K562 (cell line): ENCODE data around the gene PDE1A. TPM values are rescaled to one million over a fixed set of nuclear protein-coding genes. Genes with fewer than 3 reads are reported as not detected.

Experiments
- ATAC-seq: fragments of 200-7000 bp; cut with Tn5 transposase; 3 replicates; pipeline ENCODE4 v1.9.1; 2020; ENCODE audit warnings: moderate library complexity
- BruUV-seq: library from RNA; stranded (reverse); fragments of 400-500 nt; replicated peaks from 2 replicates; lab custom pipeline; 2021; lab: Mats Ljungman, UMichigan
- CTCF ChIA-PET: fragments of 300-600 bp; formaldehyde crosslinking; extraction: SDS; loops from one replicate; lab custom pipeline; 2021; ENCODE audit warnings: low intra/inter-chr PET ratio; lab: Yijun Ruan, JAX
- POLR2A ChIA-PET: fragments of 300-600, 350-650 bp; sonication (Branson Sonifier 250); formaldehyde crosslinking; extraction: SDS; loops from one replicate; lab custom pipeline; 2021; ENCODE audit warnings: antibody characterized with exemption, inconsistent platforms; lab: Yijun Ruan, JAX
- DNase-seq, 4 experiments: peaks; one replicate each; pipeline versions ENCODE4 v3.0.0 to v3.0.0-alpha.2; 2011 to 2018; ENCODE audit warnings: low spot score in 3 of 4, mixed read lengths in 3 of 4; ENCODE audit errors: extremely low read depth in 1 of 4
- FAIRE-seq: peaks from 2 replicates; lab custom pipeline; 2011; peaks lifted over from hg19 to GRCh38; lab: Jason Lieb, UNC
- H2AFZ ChIP-seq: 2 replicates; pipeline ENCODE4 v1.6.0; 2011; ENCODE audit warnings: low read depth, low read length, control low read depth, inconsistent platforms
- H3K27ac ChIP-seq: fragments of 200-600 bp; 3 replicates; pipeline ENCODE4 v1.8.0; 2011; ENCODE audit warnings: low read depth, mild to moderate bottlenecking, control low read depth, inconsistent platforms, low read length, moderate library complexity, mixed read lengths; ENCODE audit errors: extremely low read depth
- H3K27me3 ChIP-seq, 2 experiments: fragments of 300-600 bp in 1 of 2; 2 replicates in 1 of 2; 3 replicates in 1 of 2; pipeline versions ENCODE4 v1.6.0 to v1.8.0; 2011; ENCODE audit warnings: inconsistent platforms in 2 of 2, low read length in 2 of 2, mild to moderate bottlenecking in 1 of 2, mixed read lengths in 1 of 2, moderate library complexity in 1 of 2; ENCODE audit not compliant: control insufficient read depth in 2 of 2, insufficient read depth in 2 of 2
- H3K36me3 ChIP-seq: fragments of 300-600 bp; 3 replicates; pipeline ENCODE4 v1.8.0; 2011; ENCODE audit warnings: mild to moderate bottlenecking, low read length, inconsistent platforms; ENCODE audit not compliant: control insufficient read depth, insufficient read depth
- H3K4me1 ChIP-seq, 2 experiments: fragments of 200-600 bp in 1 of 2; replicated peaks in 1 of 2; 2 replicates in 1 of 2; 3 replicates in 1 of 2; pipeline versions ENCODE4 v1.5.1 to v1.8.0; 2011; ENCODE audit warnings: inconsistent platforms in 2 of 2, low read length in 2 of 2, mild to moderate bottlenecking in 1 of 2, mixed read lengths in 1 of 2, moderate library complexity in 1 of 2; ENCODE audit not compliant: control insufficient read depth in 2 of 2, insufficient read depth in 2 of 2
- H3K4me2 ChIP-seq: 2 replicates; pipeline ENCODE4 v1.6.1; 2011; ENCODE audit warnings: low read length, control low read depth, inconsistent platforms, mixed read lengths; ENCODE audit not compliant: insufficient read depth
- H3K4me3 ChIP-seq: fragments of 200-600 bp; sonication (generic), shearing (Covaris generic); 2 replicates; pipeline ENCODE4 v1.5.1; 2016; ENCODE audit warnings: control low read depth, inconsistent platforms
- H3K79me2 ChIP-seq: fragments of 200-600 bp; 3 replicates; pipeline ENCODE4 v1.8.0; 2011; ENCODE audit warnings: low read length, inconsistent platforms; ENCODE audit not compliant: control insufficient read depth, insufficient read depth
- H3K9ac ChIP-seq, 2 experiments: 2 replicates each; pipeline versions ENCODE4 v1.6.0 to v1.6.1; 2011; ENCODE audit warnings: low read depth in 2 of 2, low read length in 2 of 2, control low read depth in 1 of 2, inconsistent platforms in 1 of 2, mild to moderate bottlenecking in 1 of 2, mixed read lengths in 1 of 2; ENCODE audit not compliant: insufficient read depth in 1 of 2
- H3K9me1 ChIP-seq: one replicate; pipeline ENCODE4 v1.6.0; 2011; ENCODE audit warnings: inconsistent platforms, mild to moderate bottlenecking, low read length, moderate library complexity; ENCODE audit not compliant: control insufficient read depth, insufficient read depth
- H3K9me3 ChIP-seq: replicated peaks from 2 replicates; pipeline ENCODE4 v1.5.1; 2011; ENCODE audit warnings: low read depth, low read length, inconsistent platforms; ENCODE audit not compliant: control insufficient read depth, insufficient read depth
- H4K20me1 ChIP-seq: replicated peaks from 2 replicates; pipeline ENCODE4 v1.6.1; 2011; ENCODE audit warnings: low read length, inconsistent platforms, mixed read lengths; ENCODE audit not compliant: control insufficient read depth, insufficient read depth
- CEBPZ ChIP-seq: fragments of 150-350 bp; IDR thresholded peaks from 2 replicates; pipeline ENCODE4 v1.6.1; 2014; ENCODE audit warnings: low read depth, mild to moderate bottlenecking, low read length, borderline replicate concordance
- E2F6 ChIP-seq, 2 experiments: IDR thresholded peaks; 2 replicates each; pipeline ENCODE4 v1.6.1; 2011; ENCODE audit warnings: borderline replicate concordance in 1 of 2, control low read depth in 1 of 2, low read depth in 1 of 2, low read length in 1 of 2, mild to moderate bottlenecking in 1 of 2, mixed read lengths in 1 of 2, moderate library complexity in 1 of 2; ENCODE audit not compliant: insufficient read depth in 1 of 2, insufficient read length in 1 of 2, poor library complexity in 1 of 2, severe bottlenecking in 1 of 2; ENCODE audit errors: extremely low read depth in 1 of 2
- WGBS: fragments of 100-300 bp; shearing (Covaris generic); methylation state at CpG from one replicate; pipeline ENCODE4 v1.1.6; 2016; ENCODE audit warnings: low coverage, mixed read lengths; ENCODE audit not compliant: insufficient coverage; ENCODE audit errors: missing lambda C conversion rate; 5-methylcytosine and 5-hydroxymethylcytosine counted together
- in situ Hi-C: fragments of 300-500 bp; cut with MboI; formaldehyde crosslinking; loops from 4 replicates; pipeline ENCODE4 v1.15.0; 2018; ENCODE audit warnings: inconsistent platforms, mixed read lengths
- intact Hi-C: fragments of 100-400 bp; cut with micrococcal nuclease; formaldehyde crosslinking; loops from 2 replicates; pipeline ENCODE4 v1.14.2; 2022
- polyA plus RNA-seq, 8 experiments: library from polyadenylated mRNA; depleted of rRNA in 4 of 8; stranded (reverse) in 5 of 8; unstranded in 3 of 8; fragments of >200 nt; fragmentation: Nextera tagmentation in 2 of 8; fragmentation: Illumina TruSeq in 1 of 8; extraction: Ambion mirVana in 2 of 8; extraction: Trizol in 1 of 8; gene quantifications; 2 replicates each; pipeline versions ENCODE4 v1.2.1 to v1.2.3, GENCODE V29; 2011 to 2014; ENCODE audit warnings: inconsistent platforms in 1 of 8, missing spikeins in 1 of 8
- total RNA-seq, 7 experiments: library from RNA; depleted of rRNA in 6 of 7; stranded (reverse); fragments of >200 nt in 6 of 7; fragmentation: Illumina TruSeq in 2 of 7; extraction: Trizol in 2 of 7; gene quantifications; 2 replicates each; pipeline versions ENCODE4 v1.2.1 to v1.2.3, GENCODE V29; 2011 to 2021; ENCODE audit warnings: low replicate concordance in 1 of 7

The PDE1A gene
- total and polyA plus RNA-seq, 9 of the 15 experiments (the other 6 are each of a cell fraction or from before 2014, with no cell fraction given), result 0.14 to 0.91 (median 0.32) TPM

- TF ChIP-seq CEBPZ, result no peak
These were observed 22.7 kb downstream of the PDE1A start (continued) for GRCh38 chr2:182404092-182404491.

GRCh38 chr2:182393270-182393760, 33.5 kb downstream of the PDE1A start:
- H3K9me1 ChIP-seq, result no peaks in the 10 kb centered on the region
- H4K20me1 ChIP-seq, result no peaks in the 10 kb centered on the region
- H3K27ac ChIP-seq, result no peak overlapping the region
- 0% methylated on average over 1 of the region's 1 CpG for WGBS
- no peak overlapping the region for H3K4me2 ChIP-seq
- H3K36me3 ChIP-seq, result no peaks in the 10 kb centered on the region
- no peaks in the 10 kb centered on the region for H3K79me2 ChIP-seq
- no peak overlapping the region for H2AFZ ChIP-seq
- no peak for DNase-seq
- ATAC-seq, result no peak
- no peak overlapping the region for H3K9ac ChIP-seq
- H3K4me3 ChIP-seq, result no peak overlapping the region
- H3K9me3 ChIP-seq, result no peaks in the 10 kb centered on the region
- in situ Hi-C loops, result no loop called here
- intact Hi-C loops, result no loop called here
- CTCF ChIA-PET, result no interaction called here
- BruUV-seq, result no TSS peak
- no peak for FAIRE-seq
- no peaks in the 10 kb centered on the region for H3K4me1 ChIP-seq
- POLR2A ChIA-PET, result no interaction called here
- H3K27me3 ChIP-seq, result no peaks in the 10 kb centered on the region
- TF ChIP-seq E2F6 (IDR thresholded peaks at IDR 0.05; ENCODE audit: borderline replicate concordance in 1 of 2, extremely low read depth in 1 of 2, insufficient read depth in 1 of 2, insufficient read length in 1 of 2, low read depth in 1 of 2, low read length in 1 of 2, poor library complexity in 1 of 2, severe bottlenecking in 1 of 2), result no peak
